Right lung (tissue), 10 donors: Measurements from ENCODE around the gene FLT1. TPM values are rescaled to one million over a fixed set of nuclear protein-coding genes. Genes with fewer than 3 reads are reported as not detected.
A peak's percentile ranks its signal among the peaks of the same experiment; 100 is the strongest.

Experiments
- DNase-seq, 2 donors: peaks; one replicate each; pipeline ENCODE4 v3.0.0-alpha.2; 2013
- long read RNA-seq, 8 donors: transcript quantifications; one replicate each; lab custom pipeline, GENCODE V29; 2026
- polyA plus RNA-seq, 5 donors: library from polyadenylated mRNA; unstranded; fragments of 120-200 nt; gene quantifications; one replicate each; pipeline versions ENCODE4 v1.2.1 to v1.2.3, GENCODE V29; 2013; ENCODE audit warnings: inconsistent platforms in 1 of 5, low replicate concordance in 1 of 5; ENCODE audit not compliant: insufficient read length in 5 of 5, insufficient read depth in 1 of 5

Gene FLT1, protein sequence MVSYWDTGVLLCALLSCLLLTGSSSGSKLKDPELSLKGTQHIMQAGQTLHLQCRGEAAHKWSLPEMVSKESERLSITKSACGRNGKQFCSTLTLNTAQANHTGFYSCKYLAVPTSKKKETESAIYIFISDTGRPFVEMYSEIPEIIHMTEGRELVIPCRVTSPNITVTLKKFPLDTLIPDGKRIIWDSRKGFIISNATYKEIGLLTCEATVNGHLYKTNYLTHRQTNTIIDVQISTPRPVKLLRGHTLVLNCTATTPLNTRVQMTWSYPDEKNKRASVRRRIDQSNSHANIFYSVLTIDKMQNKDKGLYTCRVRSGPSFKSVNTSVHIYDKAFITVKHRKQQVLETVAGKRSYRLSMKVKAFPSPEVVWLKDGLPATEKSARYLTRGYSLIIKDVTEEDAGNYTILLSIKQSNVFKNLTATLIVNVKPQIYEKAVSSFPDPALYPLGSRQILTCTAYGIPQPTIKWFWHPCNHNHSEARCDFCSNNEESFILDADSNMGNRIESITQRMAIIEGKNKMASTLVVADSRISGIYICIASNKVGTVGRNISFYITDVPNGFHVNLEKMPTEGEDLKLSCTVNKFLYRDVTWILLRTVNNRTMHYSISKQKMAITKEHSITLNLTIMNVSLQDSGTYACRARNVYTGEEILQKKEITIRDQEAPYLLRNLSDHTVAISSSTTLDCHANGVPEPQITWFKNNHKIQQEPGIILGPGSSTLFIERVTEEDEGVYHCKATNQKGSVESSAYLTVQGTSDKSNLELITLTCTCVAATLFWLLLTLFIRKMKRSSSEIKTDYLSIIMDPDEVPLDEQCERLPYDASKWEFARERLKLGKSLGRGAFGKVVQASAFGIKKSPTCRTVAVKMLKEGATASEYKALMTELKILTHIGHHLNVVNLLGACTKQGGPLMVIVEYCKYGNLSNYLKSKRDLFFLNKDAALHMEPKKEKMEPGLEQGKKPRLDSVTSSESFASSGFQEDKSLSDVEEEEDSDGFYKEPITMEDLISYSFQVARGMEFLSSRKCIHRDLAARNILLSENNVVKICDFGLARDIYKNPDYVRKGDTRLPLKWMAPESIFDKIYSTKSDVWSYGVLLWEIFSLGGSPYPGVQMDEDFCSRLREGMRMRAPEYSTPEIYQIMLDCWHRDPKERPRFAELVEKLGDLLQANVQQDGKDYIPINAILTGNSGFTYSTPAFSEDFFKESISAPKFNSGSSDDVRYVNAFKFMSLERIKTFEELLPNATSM (N-terminal part only)
- 10 to 100 TPM; 17.7 to 28.3 (median 22.9) TPM for polyA plus RNA-seq
- long read RNA-seq, donor 1, full-length matches to known transcripts = 4 of 4 reads
- long read RNA-seq, donor 1, partial matches to known transcripts = 0 of 4 reads
- long read RNA-seq, donor 1, other reads (novel, unspliced or antisense) = 0 of 4 reads
- long read RNA-seq, donor 2, full-length matches to known transcripts = 3 of 3 reads
- long read RNA-seq, donor 2, partial matches to known transcripts = 0 of 3 reads
- long read RNA-seq, donor 2, other reads (novel, unspliced or antisense) = 0 of 3 reads
- long read RNA-seq, donor 3, full-length matches to known transcripts = 1 of 1 reads
- long read RNA-seq, donor 3, partial matches to known transcripts = 0 of 1 reads
- long read RNA-seq, donor 3, other reads (novel, unspliced or antisense) = 0 of 1 reads
- long read RNA-seq, donor 4 = 0 reads
- long read RNA-seq, donor 5, full-length matches to known transcripts = 2 of 2 reads
- long read RNA-seq, donor 5, partial matches to known transcripts = 0 of 2 reads
- long read RNA-seq, donor 5, other reads (novel, unspliced or antisense) = 0 of 2 reads
- long read RNA-seq, donor 6, full-length matches to known transcripts = 4 of 4 reads
- long read RNA-seq, donor 6, partial matches to known transcripts = 0 of 4 reads
- long read RNA-seq, donor 6, other reads (novel, unspliced or antisense) = 0 of 4 reads
- long read RNA-seq, donor 7, full-length matches to known transcripts = 2 of 2 reads
- long read RNA-seq, donor 7, partial matches to known transcripts = 0 of 2 reads
- long read RNA-seq, donor 7, other reads (novel, unspliced or antisense) = 0 of 2 reads
- long read RNA-seq, donor 8, full-length matches to known transcripts = 2 of 2 reads
- long read RNA-seq, donor 8, partial matches to known transcripts = 0 of 2 reads
- long read RNA-seq, donor 8, other reads (novel, unspliced or antisense) = 0 of 2 reads

DNA sequence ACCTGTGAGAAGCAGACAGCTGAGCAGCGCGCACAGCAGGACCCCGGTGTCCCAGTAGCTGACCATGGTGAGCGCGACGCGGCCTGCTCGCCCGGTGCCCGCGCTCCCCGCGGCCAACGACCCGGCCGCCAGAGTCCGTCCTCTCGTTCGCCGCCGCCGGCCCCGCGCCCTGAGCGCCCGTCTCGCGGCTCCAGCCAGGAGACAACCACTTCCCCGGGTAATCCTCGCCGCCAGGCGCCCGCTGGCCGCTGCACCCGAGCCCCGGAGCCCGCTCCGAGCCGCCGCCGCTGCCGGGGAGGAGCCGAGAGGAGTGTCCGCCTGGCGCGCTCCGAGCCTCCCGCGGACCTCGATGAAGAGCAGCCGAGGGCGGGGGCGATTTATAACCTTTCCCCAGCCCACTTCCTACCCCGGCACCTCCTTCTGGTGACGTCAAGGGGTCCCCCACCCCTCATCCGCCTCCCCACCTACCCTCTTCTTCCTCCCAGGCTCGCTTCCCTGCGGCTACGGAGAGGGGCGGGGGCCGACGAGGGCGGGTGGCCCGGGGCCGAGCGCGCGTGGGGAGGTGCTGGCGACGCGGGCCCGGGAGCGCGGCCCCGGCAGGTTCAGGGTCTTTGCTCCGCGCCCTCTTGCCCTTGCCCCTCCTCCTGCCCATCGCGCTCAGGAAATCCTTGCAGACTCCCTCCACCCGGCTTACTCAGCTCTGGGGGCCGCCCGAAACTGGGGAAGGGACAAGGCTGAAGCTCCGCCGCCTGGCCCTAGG, at the start of gene FLT1:
FLT1 (minus strand) TSS at position 351 of the 760 bp plus-strand sequence; CDS start at position 66, 285 bp downstream.
- DNase-seq = peak; percentile 38

DNA sequence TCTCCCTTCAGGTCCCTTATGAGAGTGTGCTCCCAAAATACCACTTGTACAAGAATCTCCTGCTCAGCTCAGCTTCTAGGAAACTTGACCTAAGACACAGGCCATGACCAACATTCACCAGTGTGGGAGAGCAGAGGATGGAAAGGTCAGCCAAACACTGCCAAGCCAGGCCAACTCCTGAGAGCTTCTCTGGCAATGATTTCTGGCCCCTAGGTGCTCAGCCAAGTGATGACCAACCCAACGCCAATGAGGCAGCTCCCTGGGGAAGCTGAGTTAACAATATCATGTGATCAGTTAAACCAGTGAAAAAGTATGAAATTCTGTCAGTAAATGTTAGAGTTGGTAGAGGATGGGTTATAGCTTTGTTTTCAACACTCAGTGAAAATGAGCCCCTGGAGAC, 49.1 kb upstream of the FLT1 start:
- no peak for DNase-seq

DNA sequence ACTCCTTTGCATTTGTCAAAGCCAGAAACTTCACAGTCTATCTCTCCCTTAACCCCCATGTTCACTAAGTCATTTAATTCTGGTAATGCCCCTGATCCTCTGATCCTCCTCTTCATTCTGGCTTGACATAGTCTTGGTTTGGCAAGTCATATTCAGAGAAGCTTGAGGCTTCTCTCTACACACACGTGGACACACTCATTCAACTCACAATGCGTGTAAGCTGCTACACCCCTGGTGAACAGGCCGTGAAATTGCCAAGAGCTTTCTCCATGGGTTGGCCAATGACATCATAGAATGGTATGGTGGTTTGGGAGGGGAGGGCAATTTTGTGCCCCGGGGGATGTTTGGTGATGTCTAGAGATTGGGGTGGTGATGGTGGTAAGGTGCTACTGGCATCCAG, 47.9 kb upstream of the FLT1 start:
- no peak for DNase-seq

DNA sequence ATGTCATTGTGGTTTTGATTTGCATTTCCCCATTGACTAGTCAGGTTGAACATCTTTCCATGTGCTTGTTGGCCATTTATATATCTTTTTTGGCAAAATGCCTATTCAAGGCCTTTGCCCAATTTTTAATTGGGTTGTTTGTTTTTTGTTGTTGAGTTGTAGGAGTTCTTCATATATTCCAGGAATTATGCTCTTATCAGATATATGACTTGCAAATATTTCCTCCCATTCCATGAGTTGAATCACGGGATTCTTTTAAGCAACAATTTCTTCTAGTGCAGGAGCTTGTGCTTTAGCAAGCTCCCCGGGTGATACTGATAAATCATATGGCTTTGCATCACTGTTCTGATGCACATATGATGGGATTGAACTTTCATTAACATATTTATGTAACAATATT, 47.0 kb upstream of the FLT1 start:
- no peak for DNase-seq

DNA sequence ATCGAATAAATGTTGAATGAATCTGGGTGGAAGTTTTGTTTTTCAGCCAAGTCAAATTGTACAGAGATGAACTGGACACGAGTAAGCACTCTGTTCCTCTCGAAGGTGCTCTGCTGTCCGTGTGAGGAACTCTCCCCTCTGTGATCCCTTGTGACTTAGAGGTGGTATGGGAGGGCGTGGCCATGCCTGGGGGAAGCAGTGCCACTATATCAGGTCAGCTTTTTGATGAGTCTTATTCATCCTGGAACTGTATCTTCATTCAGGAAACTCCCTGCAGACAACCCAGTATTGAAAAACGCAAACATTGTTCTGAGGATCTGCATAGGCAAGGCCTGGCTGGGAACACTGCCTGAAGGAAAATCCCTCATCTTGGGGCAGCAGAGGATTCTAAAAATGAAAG, 45.7 kb upstream of the FLT1 start:
- DNase-seq = no peak

DNA sequence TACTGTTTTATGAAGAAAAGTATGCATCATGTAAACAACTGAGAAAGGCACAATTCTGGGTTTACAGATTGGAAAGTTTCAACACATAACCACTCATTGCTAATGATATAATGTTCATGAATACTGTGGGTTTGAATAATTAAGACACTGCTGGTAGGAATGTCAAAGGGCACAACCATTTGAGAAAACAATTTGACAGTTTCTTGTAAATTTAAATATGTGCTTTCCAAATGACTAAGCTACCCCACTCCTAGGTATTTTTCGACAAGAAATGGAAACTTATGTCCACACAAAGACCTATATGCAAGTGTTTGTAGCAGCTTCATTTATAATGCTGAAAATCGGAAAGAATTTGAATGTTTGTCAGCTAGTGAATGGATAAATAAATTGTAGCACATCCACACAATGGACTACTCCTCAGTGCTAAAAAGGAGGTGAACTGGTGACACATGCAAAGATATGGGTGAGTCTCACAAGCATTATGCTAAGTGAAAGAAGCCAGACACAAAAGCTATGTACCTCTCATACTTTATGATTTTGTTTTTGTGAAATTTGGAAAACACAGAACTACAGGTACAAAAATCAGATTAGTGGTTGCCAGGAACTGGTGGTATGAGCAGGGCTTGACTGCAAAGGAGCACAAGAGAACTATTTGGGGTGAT, 44.8 kb upstream of the FLT1 start:
- DNase-seq = no peak

DNA sequence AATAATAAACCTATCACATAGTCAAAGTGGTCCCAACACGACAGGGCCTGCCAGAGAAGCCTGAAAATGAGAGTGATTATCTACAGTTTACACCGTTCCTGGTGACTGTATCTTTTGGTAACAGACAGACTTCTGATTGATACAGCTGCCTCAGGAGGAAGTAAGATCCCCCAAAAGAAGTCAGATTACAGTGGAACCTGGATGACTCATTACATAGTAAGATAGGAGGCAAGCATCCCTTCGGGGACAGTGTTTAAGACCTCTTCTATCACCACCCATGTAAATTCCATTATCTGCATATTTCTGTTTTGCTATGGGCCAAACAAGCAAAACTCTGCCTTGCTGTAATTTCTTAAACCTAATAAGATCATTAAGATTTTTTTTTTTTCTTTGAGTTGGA, 44.0 kb upstream of the FLT1 start:
- no peak for DNase-seq

DNA sequence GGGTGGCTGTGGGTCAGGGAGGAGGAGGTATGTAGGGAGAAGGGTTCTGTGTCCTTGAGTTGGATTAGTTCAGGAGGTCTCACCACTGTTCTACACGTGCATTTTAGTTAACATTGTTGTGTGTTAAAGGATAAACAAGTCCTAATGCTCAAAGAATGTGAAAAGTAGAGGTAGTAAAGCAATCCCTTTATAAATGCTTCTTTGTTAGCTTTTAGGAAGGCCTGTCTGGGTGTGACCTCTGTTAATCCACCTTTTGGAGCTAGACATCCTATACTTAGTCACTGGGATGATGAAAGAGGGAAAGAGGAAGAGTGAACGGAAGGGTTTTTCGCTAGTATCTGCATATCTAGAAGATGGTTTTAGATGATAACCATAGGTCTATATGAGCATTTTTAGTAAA, 42.2 kb upstream of the FLT1 start:
- no peak for DNase-seq

DNA sequence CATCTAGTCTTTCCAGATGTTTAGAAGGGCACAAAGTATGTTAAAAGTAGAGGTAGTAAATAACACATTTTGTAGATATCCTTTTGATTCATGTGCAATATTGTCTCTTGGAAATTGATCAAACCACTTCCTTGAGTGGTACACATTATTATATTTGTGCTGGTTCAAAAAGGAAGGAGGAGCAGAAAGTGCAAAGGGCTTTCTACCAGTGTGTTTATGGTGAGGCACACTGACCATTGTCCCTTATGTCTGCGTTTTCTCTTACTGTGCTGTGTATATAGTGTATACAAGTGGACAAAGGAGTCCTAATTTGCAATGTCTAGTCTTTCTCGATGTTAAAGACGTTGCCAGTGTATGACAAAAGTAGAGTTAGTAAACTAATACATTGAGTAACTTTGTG, 41.4 kb upstream of the FLT1 start:
- no peak for DNase-seq

DNA sequence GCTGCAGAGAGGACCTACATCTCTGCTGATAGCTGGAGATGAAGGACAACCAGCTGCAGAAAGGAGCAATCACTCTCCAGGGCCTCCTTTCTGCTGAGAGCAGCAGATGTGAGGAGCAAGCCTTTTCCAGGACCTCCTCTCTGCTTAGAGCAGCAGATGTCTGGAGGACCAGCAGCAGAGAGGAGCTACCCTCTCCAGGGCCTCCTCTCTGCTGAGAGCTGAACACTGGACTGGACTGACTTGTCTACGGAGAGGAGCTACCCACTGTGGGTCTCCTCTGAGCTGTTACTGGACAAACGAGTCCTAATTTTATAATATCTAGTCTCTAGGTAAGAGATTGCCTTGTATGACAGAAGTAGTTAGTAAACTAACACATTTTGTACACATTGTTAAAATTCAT, 40.8 kb upstream of the FLT1 start:
- DNase-seq = no peak

DNA sequence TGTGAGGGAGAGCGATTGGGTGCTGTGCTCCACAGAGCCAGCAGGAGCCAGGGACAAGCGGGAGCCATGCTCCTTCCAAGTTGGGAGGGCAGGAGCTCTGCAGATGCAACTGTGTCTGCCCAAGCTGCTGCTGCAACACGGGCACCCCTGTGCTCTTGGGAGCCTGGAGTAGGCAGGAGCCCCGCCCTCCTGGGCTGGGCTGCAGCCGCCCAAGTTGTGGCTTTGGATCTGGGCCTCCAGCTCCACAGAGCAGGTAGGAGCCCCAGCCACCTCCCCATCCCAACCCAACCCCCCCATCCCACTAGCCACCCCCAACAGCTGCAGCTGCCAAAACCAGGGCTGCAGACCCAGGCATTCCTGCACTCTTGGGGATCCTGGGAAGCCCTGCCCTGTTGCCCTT, 39.9 kb upstream of the FLT1 start:
- DNase-seq = no peak

DNA sequence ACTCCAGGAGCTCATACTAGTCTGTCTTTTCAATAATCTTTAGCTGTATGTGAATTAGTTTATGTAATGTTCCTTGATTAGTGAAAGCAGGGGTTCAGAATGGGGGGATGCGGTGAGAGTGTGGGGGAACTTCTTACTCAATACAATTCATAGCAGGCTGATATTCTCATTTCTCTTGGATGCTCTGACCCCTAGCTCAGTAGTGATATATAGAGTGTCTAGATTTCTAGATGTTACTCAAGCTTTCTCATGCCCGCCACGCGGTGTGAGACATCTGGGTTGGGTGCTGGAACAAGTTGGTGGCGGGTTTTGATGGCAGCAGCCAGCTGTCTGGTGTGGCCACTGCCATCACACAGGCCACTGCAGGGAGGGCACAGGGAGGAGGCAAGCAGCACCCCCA, 39.3 kb upstream of the FLT1 start:
- no peak for DNase-seq

DNA sequence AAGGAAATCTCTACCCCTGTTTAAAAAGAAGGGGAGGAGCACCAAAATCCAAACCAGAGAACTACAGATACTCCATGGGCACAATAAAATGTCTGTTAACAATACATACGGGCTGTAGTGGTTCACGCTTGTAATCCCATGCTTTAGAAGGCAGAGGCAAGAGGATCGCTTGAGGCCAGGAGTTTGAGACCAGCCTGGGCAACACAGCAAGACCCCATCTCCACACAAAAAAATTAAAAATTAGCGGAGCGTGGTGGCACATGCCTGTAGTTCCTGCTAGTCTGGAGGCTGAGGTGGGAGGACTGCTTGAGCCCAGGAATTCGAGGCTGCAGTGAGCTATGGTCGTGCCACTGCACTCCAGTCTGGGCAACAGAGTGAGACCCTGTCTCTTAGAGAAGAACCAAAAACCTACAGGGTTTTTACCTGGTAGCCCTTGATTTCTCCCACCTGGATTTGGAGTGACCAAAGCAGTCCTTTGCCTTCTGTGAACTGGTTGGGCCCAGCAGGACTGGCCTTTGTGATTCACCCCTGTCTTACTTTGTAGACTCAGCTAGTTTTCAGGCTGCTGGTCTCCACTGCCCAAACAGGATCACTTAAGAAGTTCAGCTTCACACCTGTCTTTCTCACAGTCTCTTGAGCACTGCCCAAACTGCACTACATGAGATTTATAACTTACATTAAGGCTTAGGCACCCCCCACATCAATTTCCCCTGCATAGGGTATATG, 38.7 kb upstream of the FLT1 start:
- DNase-seq = no peak

DNA sequence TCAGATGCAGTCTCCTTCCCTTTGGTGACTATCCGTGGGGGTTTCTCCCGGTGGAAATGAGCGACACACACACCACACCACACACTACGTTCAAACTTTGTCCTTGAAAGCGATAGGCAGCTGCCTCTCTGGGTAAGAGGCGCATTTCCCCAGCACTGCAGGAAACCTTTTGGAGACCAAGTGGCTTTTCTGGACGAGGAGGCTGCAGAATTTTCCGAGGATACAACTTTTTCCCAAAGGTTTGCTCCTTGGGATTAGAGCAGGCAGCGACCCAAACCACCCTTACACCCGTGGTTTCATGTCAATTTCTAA, 38.2 kb upstream of the FLT1 start:
- DNase-seq = no peak

DNA sequence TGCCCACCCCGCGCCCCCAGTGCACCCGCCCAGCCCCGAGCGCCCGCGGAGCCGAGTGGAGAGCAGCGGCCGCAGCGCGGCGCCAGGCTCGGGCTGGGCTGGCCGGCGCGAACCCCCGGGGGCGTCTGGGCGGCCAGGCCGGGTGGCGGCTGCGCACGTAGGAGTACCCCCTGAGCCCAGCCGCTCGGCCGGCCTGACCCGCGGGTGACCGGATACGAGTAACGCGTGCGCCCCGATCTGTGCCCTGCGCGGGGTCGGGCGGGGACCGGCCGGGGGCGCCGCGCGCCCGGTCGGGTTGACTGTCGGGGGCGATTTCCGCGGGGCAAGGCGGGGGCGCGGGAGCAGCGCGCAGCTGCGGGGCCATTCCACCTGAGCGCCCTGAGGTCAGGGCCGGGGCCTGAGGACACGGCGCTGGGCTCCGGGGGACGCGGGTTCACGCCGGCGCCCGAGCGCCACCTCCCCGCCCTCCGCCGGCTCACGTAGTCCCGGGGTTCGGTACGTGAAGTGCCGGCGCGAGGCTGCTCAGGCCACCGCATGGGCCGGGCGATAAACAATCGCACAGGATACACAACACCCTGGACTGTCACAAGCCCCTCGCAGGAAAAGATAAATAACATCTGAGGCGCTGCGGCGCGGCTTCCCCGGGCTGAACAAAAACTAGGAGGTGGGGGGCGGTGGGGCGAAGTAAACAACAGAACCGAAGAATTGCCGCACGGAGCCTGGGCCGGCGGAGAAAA, 37.6 kb upstream of the FLT1 start:
- DNase-seq = peak; percentile 15 to 31

DNA sequence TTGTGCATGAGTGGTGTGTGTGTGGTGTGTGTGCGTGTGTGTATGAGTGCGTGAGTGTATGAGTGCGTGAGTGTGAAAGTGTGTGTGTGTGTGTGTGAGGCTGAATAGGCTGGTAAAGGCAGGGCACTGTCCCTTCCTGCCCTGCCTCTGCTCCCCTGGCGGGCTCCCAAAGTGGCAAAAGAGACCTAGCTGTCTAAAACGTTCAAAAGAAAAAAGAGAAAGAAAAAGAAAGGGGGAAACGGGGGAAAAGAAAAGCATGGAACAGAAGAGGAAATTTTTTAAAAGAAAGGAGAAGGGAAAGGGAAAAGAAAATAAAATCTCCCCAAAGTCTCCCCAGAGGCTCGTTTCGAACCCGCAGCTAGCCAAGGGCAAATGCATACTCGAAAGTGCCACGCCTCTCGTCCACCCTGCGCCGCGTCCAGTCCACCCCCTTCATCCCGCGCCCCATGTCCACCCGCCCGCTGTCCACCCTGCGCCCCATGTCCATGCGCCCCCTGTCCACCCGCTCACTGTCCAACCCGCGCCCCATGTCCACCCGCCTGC, 37.0 kb upstream of the FLT1 start:
- peak in 1 of 2 donors; percentile 6 for DNase-seq
